Muscle layer of colon (tissue), 2 donors: ENCODE measurements around the gene C2CD2.

Experiments
- H3K27ac ChIP-seq: one replicate; pipeline ENCODE4 v1.7.0; 2013; ENCODE audit warnings: low read depth, mild to moderate bottlenecking, low read length, moderate library complexity
- H3K27me3 ChIP-seq, 2 donors: one replicate each; pipeline ENCODE4 v1.7.0; 2013; ENCODE audit warnings: low read length in 2 of 2, mild to moderate bottlenecking in 2 of 2; ENCODE audit not compliant: insufficient read depth in 2 of 2, control insufficient read depth in 1 of 2
- H3K36me3 ChIP-seq: one replicate; pipeline ENCODE4 v1.7.0; 2013; ENCODE audit warnings: mild to moderate bottlenecking, low read length; ENCODE audit not compliant: insufficient read depth
- H3K4me1 ChIP-seq: one replicate; pipeline ENCODE4 v1.7.0; 2013; ENCODE audit warnings: mild to moderate bottlenecking, low read length; ENCODE audit not compliant: insufficient read depth
- H3K4me3 ChIP-seq, 2 donors: one replicate each; pipeline ENCODE4 v1.7.0; 2013; ENCODE audit warnings: low read length in 2 of 2, low read depth in 1 of 2, mild to moderate bottlenecking in 1 of 2, moderate library complexity in 1 of 2
- H3K9ac ChIP-seq: one replicate; pipeline ENCODE4 v1.7.0; 2013; ENCODE audit warnings: low read length
- H3K9me3 ChIP-seq: one replicate; pipeline ENCODE4 v1.7.0; 2013; ENCODE audit warnings: mild to moderate bottlenecking, low read length
- donor health status: abdominal sarcoma.
- donor health status: Adenocarcinoma of cecum.

C2CD2 gene

DNA sequence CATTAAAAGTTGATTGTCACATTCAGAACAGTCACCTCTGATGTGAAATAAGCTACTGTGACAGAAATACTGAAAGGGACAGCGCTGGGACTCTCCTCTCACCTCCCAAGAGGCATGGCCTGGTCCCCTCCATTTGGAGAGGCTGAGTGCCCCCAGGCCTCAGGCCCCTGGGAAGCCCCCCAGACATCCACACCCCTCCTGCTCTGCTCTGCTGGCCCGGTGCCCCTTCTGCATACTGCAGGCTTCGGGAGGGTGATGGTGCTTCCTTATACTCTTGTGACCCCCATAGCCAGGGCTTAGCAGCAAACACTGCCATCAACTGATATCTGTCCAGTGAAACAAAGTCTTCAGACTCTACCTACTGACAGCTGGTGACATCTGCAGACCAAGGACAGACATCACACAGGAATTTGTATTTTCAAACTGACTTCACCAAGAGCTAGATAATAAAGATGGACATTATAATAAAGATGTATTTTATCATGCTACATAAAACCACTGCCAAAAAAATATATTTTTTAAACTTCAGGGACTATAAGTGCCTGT, 36.9 kb downstream of the C2CD2 start:
- H3K9me3 ChIP-seq, result no peaks in the 10 kb centered on the region
- H3K36me3 ChIP-seq, result peaks cover 36% of the 10 kb centered on the region
- H3K27me3 ChIP-seq, result no peaks in the 10 kb centered on the region
- no peak overlapping the region for H3K27ac ChIP-seq
- no peak overlapping the region for H3K4me3 ChIP-seq
- H3K9ac ChIP-seq, result no peak overlapping the region
- no peaks in the 10 kb centered on the region for H3K4me1 ChIP-seq

DNA sequence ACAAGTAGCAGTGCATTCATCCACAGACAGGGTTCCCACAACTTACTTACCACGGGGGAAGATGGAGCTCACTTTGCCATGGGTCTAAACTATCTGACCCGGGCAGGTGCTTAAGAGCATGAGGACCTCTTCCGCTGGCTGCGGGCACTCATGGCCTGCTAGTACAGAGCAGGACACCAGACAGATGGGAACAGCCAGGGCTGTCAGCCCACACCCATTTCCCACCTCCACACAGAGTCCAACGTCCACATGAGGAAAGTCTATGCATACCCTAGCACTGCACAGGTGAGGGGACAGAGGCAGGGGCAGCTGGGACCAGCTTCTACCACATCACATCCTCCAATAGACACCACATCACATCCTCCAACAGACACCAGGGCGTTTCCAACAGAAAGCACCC, 38.9 kb downstream of the C2CD2 start:
- H3K36me3 ChIP-seq, result peaks cover 47% of the 10 kb centered on the region

DNA sequence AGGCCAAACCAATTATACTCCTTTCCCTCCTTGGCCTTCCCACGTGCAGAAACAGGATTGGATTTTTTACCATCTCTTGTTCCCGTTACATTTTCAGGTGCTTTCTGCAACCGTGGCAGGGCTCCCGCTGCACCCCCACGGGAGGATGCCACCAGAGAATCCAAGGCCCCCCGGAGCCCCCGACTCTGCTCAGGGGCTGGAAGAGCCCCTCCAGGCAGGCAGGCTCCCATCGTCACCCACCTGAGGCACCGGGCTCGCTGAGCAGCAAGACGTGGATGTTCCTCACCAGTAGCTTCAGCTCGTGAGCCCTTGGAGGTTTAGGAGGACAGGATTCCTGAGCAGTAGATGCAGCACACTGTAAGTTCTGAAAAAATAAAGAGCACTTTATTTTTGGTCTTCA, 39.5 kb downstream of the C2CD2 start:
- no peaks in the 10 kb centered on the region for H3K9me3 ChIP-seq
- no peak overlapping the region for H3K9ac ChIP-seq
- no peaks in the 10 kb centered on the region for H3K4me1 ChIP-seq
- peaks cover 48% of the 10 kb centered on the region for H3K36me3 ChIP-seq
- H3K4me3 ChIP-seq, result no peak overlapping the region
- H3K27me3 ChIP-seq, result no peaks in the 10 kb centered on the region
- no peak overlapping the region for H3K27ac ChIP-seq

More for the DNA sequence above, 38.9 kb downstream of the C2CD2 start:
- no peak overlapping the region for H3K4me3 ChIP-seq
- no peaks in the 10 kb centered on the region for H3K4me1 ChIP-seq
- H3K9me3 ChIP-seq, result no peaks in the 10 kb centered on the region
- H3K27ac ChIP-seq, result no peak overlapping the region
- no peaks in the 10 kb centered on the region for H3K27me3 ChIP-seq
- no peak overlapping the region for H3K9ac ChIP-seq

DNA sequence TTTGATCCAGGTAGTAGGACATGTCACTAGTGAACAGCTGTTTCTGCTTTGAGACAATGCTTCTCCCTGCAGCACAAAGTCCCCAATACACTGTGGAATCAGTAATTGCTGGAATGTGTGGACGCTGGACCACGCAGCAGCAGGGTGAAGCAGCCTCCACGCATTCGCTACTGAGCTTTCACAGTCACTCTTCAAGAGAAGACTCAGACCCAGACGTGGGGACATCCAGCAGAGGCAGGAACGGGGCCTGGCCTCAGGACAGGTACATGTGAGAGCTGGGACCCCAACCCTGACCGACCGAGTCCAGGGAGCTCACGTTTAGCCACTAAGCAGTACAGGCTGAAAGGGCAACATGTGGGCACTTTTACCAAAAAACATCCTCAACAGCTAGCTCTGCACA, 40.6 kb downstream of the C2CD2 start:
- no peak overlapping the region for H3K9ac ChIP-seq
- peaks cover 58% of the 10 kb centered on the region for H3K36me3 ChIP-seq

DNA sequence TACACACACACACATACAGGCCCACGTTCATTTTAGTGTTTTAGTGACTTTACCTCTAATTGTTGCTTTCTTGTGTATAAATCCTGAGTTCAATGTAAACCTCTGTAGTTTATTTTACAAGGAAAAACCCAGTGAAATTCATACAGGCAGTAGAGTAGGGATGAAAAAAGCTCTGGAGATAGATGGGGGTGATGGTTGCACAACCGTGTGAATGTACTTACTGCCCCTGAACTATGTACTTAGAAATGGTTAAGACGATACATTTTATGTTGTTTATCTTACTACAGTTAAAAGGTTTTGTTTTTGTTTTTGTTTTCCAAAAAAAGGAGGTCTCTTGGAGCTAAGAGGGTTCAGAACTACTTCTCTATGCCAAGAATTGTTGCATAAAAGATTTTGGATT, 45.0 kb downstream of the C2CD2 start:
- H3K9ac ChIP-seq, result no peak overlapping the region
- H3K9me3 ChIP-seq, result no peaks in the 10 kb centered on the region
- no peak overlapping the region for H3K27ac ChIP-seq
- H3K27me3 ChIP-seq, result no peaks in the 10 kb centered on the region
- peaks cover 59% of the 10 kb centered on the region for H3K36me3 ChIP-seq
- no peaks in the 10 kb centered on the region for H3K4me1 ChIP-seq
- no peak overlapping the region for H3K4me3 ChIP-seq

More for the DNA sequence above, 40.6 kb downstream of the C2CD2 start:
- Histone ChIP-seq H3K27ac (no peak overlapping the region), H3K4me1 (no peaks in the 10 kb centered on the region), H3K9me3 (no peaks in the 10 kb centered on the region), H3K4me3 (no peak overlapping the region), H3K27me3 (no peaks in the 10 kb centered on the region)

DNA sequence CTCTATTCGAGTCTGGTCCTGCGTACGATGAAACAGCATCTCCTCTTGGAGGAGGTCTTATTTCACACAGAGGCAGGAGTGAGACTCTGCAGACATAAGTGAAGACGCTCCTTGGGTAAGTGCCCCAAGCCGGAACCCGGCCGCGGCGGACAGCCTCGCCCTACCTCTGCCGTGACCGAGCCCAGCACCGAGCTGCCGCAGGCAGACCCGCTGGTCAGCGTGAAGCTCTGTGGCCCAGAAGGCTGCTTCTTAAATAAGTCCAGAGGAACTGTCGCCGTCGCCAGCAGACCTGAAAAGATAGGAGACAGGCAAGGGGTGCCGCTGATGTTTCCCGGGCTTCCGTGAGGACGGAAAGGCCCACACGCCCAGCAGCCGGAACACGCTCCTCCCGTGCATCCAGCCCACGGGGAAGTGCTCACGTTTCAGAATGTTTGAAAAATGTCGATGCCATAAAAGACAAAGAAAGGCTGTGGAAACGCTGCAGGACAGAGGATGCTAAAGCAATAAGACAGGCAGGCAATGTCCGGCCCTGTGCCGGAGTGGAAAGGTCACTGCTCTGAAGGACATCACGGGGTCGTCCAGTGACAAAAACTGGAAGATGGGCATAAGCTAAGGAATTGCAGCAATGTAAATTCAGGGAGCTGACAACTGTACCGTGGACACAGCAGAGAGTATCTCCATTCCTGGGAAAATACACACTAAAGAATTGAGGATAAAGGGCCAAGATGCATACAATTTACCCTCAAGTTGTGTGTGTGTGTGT, 46.1 kb downstream of the C2CD2 start:
- no peaks in the 10 kb centered on the region for H3K9me3 ChIP-seq
- H3K4me1 ChIP-seq, result no peaks in the 10 kb centered on the region
- H3K27ac ChIP-seq, result no peak overlapping the region
- no peak overlapping the region for H3K9ac ChIP-seq
- H3K4me3 ChIP-seq, result no peak overlapping the region
- H3K36me3 ChIP-seq, result peaks cover 59% of the 10 kb centered on the region
- no peaks in the 10 kb centered on the region for H3K27me3 ChIP-seq

DNA sequence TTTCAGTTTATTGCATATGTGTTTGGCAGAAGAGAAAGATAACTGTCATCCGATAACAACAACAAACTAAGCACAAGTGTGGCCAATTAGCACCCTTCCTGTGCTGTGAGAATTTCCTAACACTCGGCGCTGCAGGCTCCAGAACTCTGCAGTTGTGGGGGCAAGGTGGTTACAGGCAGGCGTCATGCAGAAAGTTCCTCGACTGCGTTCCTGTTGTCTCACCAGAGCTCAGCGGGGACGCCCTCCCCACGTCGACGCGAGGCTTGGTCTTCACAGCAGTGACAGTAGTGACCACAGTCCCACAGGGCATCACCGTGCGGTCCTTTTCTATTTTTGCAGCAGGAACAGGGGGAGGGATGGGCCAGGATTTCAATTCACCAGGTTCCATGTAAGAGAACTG, 47.0 kb downstream of the C2CD2 start:
- H3K9me3 ChIP-seq, result no peaks in the 10 kb centered on the region
- H3K36me3 ChIP-seq, result peaks cover 61% of the 10 kb centered on the region
- no peak overlapping the region for H3K27ac ChIP-seq

DNA sequence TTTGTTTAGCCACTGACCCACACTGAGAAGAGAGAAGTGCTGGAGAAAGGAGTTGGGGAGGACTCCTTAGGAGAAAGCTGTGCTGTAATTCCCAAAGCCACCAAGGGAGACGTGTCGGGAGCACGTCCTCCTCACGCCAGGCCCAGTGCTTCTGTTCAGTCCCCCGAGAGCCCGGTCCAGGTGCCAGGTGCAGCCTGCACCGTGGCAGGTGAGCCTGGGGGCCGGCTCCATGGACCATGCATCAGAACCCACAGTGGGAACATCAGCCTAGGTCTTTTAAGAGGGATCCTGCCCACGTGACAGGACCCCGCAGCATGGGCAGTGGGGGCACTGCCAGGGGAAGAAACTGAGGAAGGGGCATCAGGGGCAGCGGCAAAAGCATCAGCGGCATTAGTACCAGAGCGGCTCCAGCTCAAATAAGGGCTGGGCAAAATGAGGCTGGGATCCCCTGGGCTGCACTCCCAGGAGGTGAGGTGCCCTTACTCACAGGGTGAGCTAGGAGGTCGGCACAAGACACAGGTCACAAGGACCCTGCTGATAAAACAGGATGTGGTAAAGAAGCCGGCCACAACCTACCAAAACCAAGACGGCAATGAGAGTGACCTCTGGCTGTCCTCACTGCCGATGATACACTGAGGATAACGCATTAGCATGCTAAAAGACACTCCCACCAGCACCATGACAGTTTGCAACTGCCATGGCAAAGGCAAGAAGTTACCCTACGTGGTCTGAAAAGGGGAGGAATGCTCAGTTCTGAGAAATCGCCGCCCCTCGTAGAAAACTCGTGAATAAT, 50.1 kb downstream of the C2CD2 start:
- no peaks in the 10 kb centered on the region for H3K27me3 ChIP-seq
- peaks cover 52% of the 10 kb centered on the region for H3K36me3 ChIP-seq
- no peaks in the 10 kb centered on the region for H3K9me3 ChIP-seq
- H3K27ac ChIP-seq, result no peak overlapping the region
- H3K4me3 ChIP-seq, result no peak overlapping the region
- no peaks in the 10 kb centered on the region for H3K4me1 ChIP-seq
- H3K9ac ChIP-seq, result no peak overlapping the region

More for the DNA sequence above, 47.0 kb downstream of the C2CD2 start:
- H3K4me1 ChIP-seq, result no peaks in the 10 kb centered on the region
- H3K27me3 ChIP-seq, result no peaks in the 10 kb centered on the region
- no peak overlapping the region for H3K9ac ChIP-seq
- no peak overlapping the region for H3K4me3 ChIP-seq

DNA sequence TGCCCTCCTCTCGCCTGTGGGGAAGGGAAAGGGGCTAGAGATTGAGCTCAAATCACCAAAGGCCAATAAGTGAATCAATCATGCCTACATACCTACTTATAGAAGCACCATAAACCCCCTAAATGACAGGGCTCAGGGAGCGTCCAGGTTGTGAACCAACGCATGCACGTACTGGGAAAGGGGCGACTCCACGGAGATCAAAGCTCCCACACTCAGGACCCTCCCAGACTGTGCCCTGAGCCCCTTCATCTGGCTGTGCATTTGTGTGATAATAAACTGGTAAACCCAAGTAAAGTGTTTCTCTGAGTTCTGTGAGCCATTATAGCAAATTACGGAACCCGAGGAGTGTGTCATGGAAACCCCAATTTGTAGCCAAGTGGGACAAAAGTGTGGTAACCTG, 50.9 kb downstream of the C2CD2 start:
- H3K9ac ChIP-seq, result no peak overlapping the region
- no peaks in the 10 kb centered on the region for H3K4me1 ChIP-seq
- peaks cover 45% of the 10 kb centered on the region for H3K36me3 ChIP-seq
- H3K9me3 ChIP-seq, result no peaks in the 10 kb centered on the region
- no peak overlapping the region for H3K27ac ChIP-seq
- no peak overlapping the region for H3K4me3 ChIP-seq
- no peaks in the 10 kb centered on the region for H3K27me3 ChIP-seq

DNA sequence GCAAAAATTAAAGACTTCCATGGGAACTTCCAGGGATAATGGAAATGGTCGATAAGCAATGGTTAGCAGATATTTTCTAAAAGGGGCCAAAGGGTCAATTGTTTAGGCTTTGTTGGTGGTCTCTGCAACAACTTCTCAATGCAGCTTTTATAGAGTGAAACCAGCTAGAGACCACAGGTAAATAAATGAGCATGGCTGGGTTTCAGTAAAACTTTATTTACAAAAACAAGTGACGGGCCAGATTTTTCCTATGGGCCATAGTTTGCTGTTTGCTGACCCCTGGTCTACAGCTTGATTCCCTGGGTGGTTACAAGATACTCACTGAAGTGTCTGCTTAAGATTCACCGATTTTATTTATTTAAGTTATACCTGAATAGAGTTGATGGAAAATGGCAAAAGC, 52.0 kb downstream of the C2CD2 start:
- no peaks in the 10 kb centered on the region for H3K9me3 ChIP-seq
- H3K36me3 ChIP-seq, result peaks cover 38% of the 10 kb centered on the region
- H3K4me1 ChIP-seq, result no peaks in the 10 kb centered on the region
- no peak overlapping the region for H3K4me3 ChIP-seq
- H3K9ac ChIP-seq, result no peak overlapping the region
- no peaks in the 10 kb centered on the region for H3K27me3 ChIP-seq
- no peak overlapping the region for H3K27ac ChIP-seq

DNA sequence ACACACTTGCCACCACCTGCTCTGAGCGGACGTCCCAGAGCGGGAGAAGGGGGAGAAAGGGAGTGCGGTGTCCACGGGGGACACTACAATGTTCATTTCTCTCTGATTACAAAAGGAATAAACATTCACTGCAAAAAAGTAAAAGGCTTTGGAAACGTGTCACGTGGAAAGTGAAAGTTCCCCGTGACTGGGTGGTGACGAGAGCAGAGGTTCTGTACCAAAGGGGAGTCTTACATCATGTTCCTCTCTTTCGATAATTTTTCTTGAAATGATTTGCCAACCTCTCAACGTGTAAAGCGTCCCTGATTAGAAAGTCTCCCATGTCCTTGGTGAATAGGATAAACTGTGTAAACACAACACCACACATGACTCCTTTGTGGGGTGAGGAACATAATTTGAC, 52.7 kb downstream of the C2CD2 start:
- no peaks in the 10 kb centered on the region for H3K4me1 ChIP-seq
- no peak overlapping the region for H3K4me3 ChIP-seq
- H3K27me3 ChIP-seq, result no peaks in the 10 kb centered on the region
- H3K36me3 ChIP-seq, result peaks cover 35% of the 10 kb centered on the region
- H3K9me3 ChIP-seq, result no peaks in the 10 kb centered on the region
- H3K9ac ChIP-seq, result no peak overlapping the region
- no peak overlapping the region for H3K27ac ChIP-seq
